SHP77 treated with DMSO at 0.1 percent for 48 hours (cell line): Measurements from ENCODE around the gene ATF1.
"Not testable (repeated sequence)": the region's sequence is repeated elsewhere in the genome, so short reads cannot be mapped to it uniquely, and the experiment has no call there.

ENCODE experiments used
- DNase-seq: peaks from one replicate; lab custom pipeline; 2025; lab: John Stamatoyannopoulos, UW

ATF1 gene

GRCh38 chr12:50859621-50860310 lies 95.9 kb downstream of the ATF1 start:
- no peak for DNase-seq

GRCh38 chr12:50862316-50862715 lies 98.4 kb downstream of the ATF1 start:
- DNase-seq: no peak

- no peak for DNase-seq
Measured at GRCh38 chr12:50865266-50865665, 101.4 kb downstream of the ATF1 start.

GRCh38 chr12:50868881-50869280 lies 105.0 kb downstream of the ATF1 start:
- DNase-seq: not testable (repeated sequence)
